Muscle of leg (tissue), 11 donors: ENCODE data around the gene GAPDHS. TPM values are rescaled to one million over a fixed set of nuclear protein-coding genes. Genes with fewer than 3 reads are reported as not detected.
A peak's percentile ranks its signal among the peaks of the same experiment; 100 is the strongest.

ENCODE experiments used
- DNase-seq: peaks from one replicate; pipeline ENCODE4 v3.0.0; 2013
- H3K27ac ChIP-seq: one replicate; pipeline ENCODE4 v1.5.1; 2013; ENCODE audit warnings: mild to moderate bottlenecking, low read length, control low read depth
- H3K27me3 ChIP-seq: one replicate; pipeline ENCODE4 v1.6.1; 2013; ENCODE audit warnings: low read length; ENCODE audit not compliant: control insufficient read depth, insufficient read depth
- H3K36me3 ChIP-seq: one replicate; pipeline ENCODE4 v1.6.1; 2013; ENCODE audit warnings: low read length; ENCODE audit not compliant: control insufficient read depth, insufficient read depth
- H3K4me1 ChIP-seq: one replicate; pipeline ENCODE4 v1.6.1; 2013; ENCODE audit warnings: low read length; ENCODE audit not compliant: control insufficient read depth, insufficient read depth
- H3K4me3 ChIP-seq: one replicate; pipeline ENCODE4 v1.5.1; 2013; ENCODE audit warnings: low read length, control low read depth
- H3K9me3 ChIP-seq: replicated peaks from 2 replicates; pipeline ENCODE4 v1.6.1; 2013; ENCODE audit warnings: low read depth, low read length; ENCODE audit not compliant: control insufficient read depth
- WGBS: methylation state at CpG from one replicate; pipeline ENCODE4 v1.1.5; 2013; ENCODE audit warnings: missing lambda C conversion rate; ENCODE audit not compliant: insufficient coverage; 5-methylcytosine and 5-hydroxymethylcytosine counted together
- polyA plus RNA-seq, 8 donors: library from polyadenylated mRNA; unstranded; fragments of 120-200 nt; gene quantifications; one replicate each; pipeline versions ENCODE4 v1.2.1 to v1.2.3, GENCODE V29; 2013; ENCODE audit warnings: inconsistent platforms in 1 of 8, low replicate concordance in 1 of 8; ENCODE audit not compliant: insufficient read length in 8 of 8, insufficient read depth in 1 of 8
- total RNA-seq: library from RNA; stranded (reverse); fragments of 120-200 nt; gene quantifications from one replicate; pipeline ENCODE4 v1.2.4, GENCODE V29; 2013

The GAPDHS gene
- total and polyA plus RNA-seq, 9 donors: not detected

GRCh38 chr19:35590875-35591274, 57.6 kb downstream of the GAPDHS start:
- Histone ChIP-seq H3K27me3 (no peaks in the 10 kb centered on the region), H3K4me3 (no peak overlapping the region), H3K9me3 (no peaks in the 10 kb centered on the region), H3K4me1 (no peaks in the 10 kb centered on the region), H3K27ac (no peak overlapping the region), H3K36me3 (no peaks in the 10 kb centered on the region)
- no peak for DNase-seq
- no CpG with 5 or more reads among the region's 3 CpGs for WGBS

DNA sequence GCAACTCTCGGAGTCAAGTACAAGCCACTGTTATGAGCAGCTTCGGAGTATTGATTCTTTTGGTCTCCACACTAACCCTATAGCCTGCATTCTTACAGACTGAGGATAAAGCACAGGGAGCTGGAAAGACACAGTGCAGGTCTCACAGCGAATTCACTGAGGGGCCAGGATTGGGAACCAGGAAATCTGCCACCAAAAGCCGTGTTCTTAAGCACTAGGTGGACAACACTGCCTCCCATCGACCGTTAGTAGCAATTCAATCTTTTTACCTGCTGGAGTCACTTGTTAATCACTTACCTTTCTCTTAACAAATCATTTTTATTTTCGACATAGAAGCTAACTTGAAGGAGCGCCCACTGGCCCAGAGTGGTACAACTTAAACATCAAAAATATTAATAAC, 59.0 kb downstream of the GAPDHS start:
- DNase-seq: peak; percentile 42

More for the DNA sequence above, 59.0 kb downstream of the GAPDHS start:
- H3K4me1 ChIP-seq: no peaks in the 10 kb centered on the region
- H3K27ac ChIP-seq: no peak overlapping the region
- H3K36me3 ChIP-seq: no peaks in the 10 kb centered on the region
- H3K4me3 ChIP-seq: no peak overlapping the region
- 0% methylated on average over 4 of the region's 8 CpGs for WGBS
- H3K27me3 ChIP-seq: no peaks in the 10 kb centered on the region
- H3K9me3 ChIP-seq: no peaks in the 10 kb centered on the region

Other genes with a start within 250 kb of the GAPDHS start
- gene MAG, start 241.3 kb upstream of the GAPDHS start, total RNA-seq: 2.6 TPM
- 1 to 10 TPM in 3 of 8 donors, under 1 TPM in 5; 0.16 to 2.5 (median 0.48) TPM for gene MAG, start 241.3 kb upstream of the GAPDHS start, polyA plus RNA-seq
- 3.3 TPM for gene CD22, start 204.3 kb upstream of the GAPDHS start, total RNA-seq
- gene CD22, start 204.3 kb upstream of the GAPDHS start, polyA plus RNA-seq: 1 to 10 TPM in 3 of 8 donors, under 1 TPM in 5; 0.55 to 8.9 (median 0.92) TPM
- gene FFAR1, start 185.6 kb upstream of the GAPDHS start, total RNA-seq: 0.04 TPM
- gene FFAR1, start 185.6 kb upstream of the GAPDHS start, polyA plus RNA-seq: under 1 TPM in 2 of 8 donors, not detected in 6; 0.07 to 0.14 TPM
- gene FFAR3, start 175.0 kb upstream of the GAPDHS start, total RNA-seq: 0.22 TPM
- gene FFAR3, start 175.0 kb upstream of the GAPDHS start, polyA plus RNA-seq: under 1 TPM in 5 of 8 donors, not detected in 3; 0.06 to 0.24 (median 0.16) TPM
- gene GPR42, start 162.4 kb upstream of the GAPDHS start, total RNA-seq: not detected
- gene GPR42, start 162.4 kb upstream of the GAPDHS start, polyA plus RNA-seq: under 1 TPM in 1 of 8 donors, not detected in 7; 0.15 TPM
- 0.22 TPM for gene FFAR2, start 85.2 kb upstream of the GAPDHS start, total RNA-seq
- under 1 TPM in 7 of 8 donors, not detected in 1; 0.10 to 0.73 (median 0.23) TPM for gene FFAR2, start 85.2 kb upstream of the GAPDHS start, polyA plus RNA-seq
- 0.18 TPM for gene KRTDAP, start 43.0 kb upstream of the GAPDHS start, total RNA-seq
- gene KRTDAP, start 43.0 kb upstream of the GAPDHS start, polyA plus RNA-seq: 10 to 100 TPM in 1 of 8 donors, 1 to 10 TPM in 1, under 1 TPM in 2, not detected in 4; 0.43 to 36.6 (median 3.6) TPM
- gene DMKN, start 19.8 kb upstream of the GAPDHS start, total RNA-seq: 2.0 TPM
- gene DMKN, start 19.8 kb upstream of the GAPDHS start, polyA plus RNA-seq: 10 to 100 TPM in 1 of 8 donors, 1 to 10 TPM in 7; 1.1 to 22.6 (median 2.1) TPM
- not detected for gene SBSN, start 5.1 kb upstream of the GAPDHS start, total RNA-seq
- 1 to 10 TPM in 1 of 8 donors, under 1 TPM in 3, not detected in 4; 0.10 to 5.1 (median 0.40) TPM for gene SBSN, start 5.1 kb upstream of the GAPDHS start, polyA plus RNA-seq
- gene TMEM147, start 12.2 kb downstream of the GAPDHS start, total RNA-seq: 51.4 TPM
- gene TMEM147, start 12.2 kb downstream of the GAPDHS start, polyA plus RNA-seq: 10 to 100 TPM; 41.5 to 50.1 (median 44.6) TPM
- gene ATP4A, start 30.2 kb downstream of the GAPDHS start, total RNA-seq: not detected
- under 1 TPM in 1 of 8 donors, not detected in 7; 0.52 TPM for gene ATP4A, start 30.2 kb downstream of the GAPDHS start, polyA plus RNA-seq
- gene PMIS2, start 52.7 kb downstream of the GAPDHS start, total RNA-seq: not detected
- gene PMIS2, start 52.7 kb downstream of the GAPDHS start, polyA plus RNA-seq: not detected
- gene HAUS5, start 79.3 kb downstream of the GAPDHS start, total RNA-seq: 9.5 TPM
- gene HAUS5, start 79.3 kb downstream of the GAPDHS start, polyA plus RNA-seq: 10 to 100 TPM in 7 of 8 donors, 1 to 10 TPM in 1; 9.4 to 16.1 (median 12.6) TPM
- gene RBM42, start 95.6 kb downstream of the GAPDHS start, total RNA-seq: 32.8 TPM
- 10 to 100 TPM; 44.7 to 55.3 (median 51.5) TPM for gene RBM42, start 95.6 kb downstream of the GAPDHS start, polyA plus RNA-seq
- 1.6 TPM for gene ETV2, start 108.3 kb downstream of the GAPDHS start, total RNA-seq
- 1 to 10 TPM; 1.7 to 4.9 (median 3.2) TPM for gene ETV2, start 108.3 kb downstream of the GAPDHS start, polyA plus RNA-seq
- gene COX6B1, start 114.9 kb downstream of the GAPDHS start, total RNA-seq: 582 TPM
- gene COX6B1, start 114.9 kb downstream of the GAPDHS start, polyA plus RNA-seq: 100 to 1,000 TPM; 263 to 328 (median 300) TPM
- gene UPK1A, start 133.1 kb downstream of the GAPDHS start, total RNA-seq: not detected
- 1 to 10 TPM in 1 of 8 donors, under 1 TPM in 2, not detected in 5; 0.17 to 7.7 (median 0.28) TPM for gene UPK1A, start 133.1 kb downstream of the GAPDHS start, polyA plus RNA-seq
- gene ZBTB32, start 171.1 kb downstream of the GAPDHS start, total RNA-seq: not detected
- gene ZBTB32, start 171.1 kb downstream of the GAPDHS start, polyA plus RNA-seq: under 1 TPM in 6 of 8 donors, not detected in 2; 0.25 to 0.40 (median 0.36) TPM
- 7.6 TPM for gene KMT2B, start 184.5 kb downstream of the GAPDHS start, total RNA-seq
- gene KMT2B, start 184.5 kb downstream of the GAPDHS start, polyA plus RNA-seq: 10 to 100 TPM; 17.3 to 33.7 (median 25.3) TPM
- 2.1 TPM for gene IGFLR1, start 209.0 kb downstream of the GAPDHS start, total RNA-seq
- 1 to 10 TPM; 3.0 to 5.6 (median 3.9) TPM for gene IGFLR1, start 209.0 kb downstream of the GAPDHS start, polyA plus RNA-seq
- 14.6 TPM for gene U2AF1L4, start 212.0 kb downstream of the GAPDHS start, total RNA-seq
- 10 to 100 TPM; 10.6 to 17.6 (median 14.1) TPM for gene U2AF1L4, start 212.0 kb downstream of the GAPDHS start, polyA plus RNA-seq
- gene PSENEN, start 212.2 kb downstream of the GAPDHS start, total RNA-seq: 40.2 TPM
- 10 to 100 TPM; 34.1 to 45.1 (median 36.8) TPM for gene PSENEN, start 212.2 kb downstream of the GAPDHS start, polyA plus RNA-seq
- 10.2 TPM for gene LIN37, start 215.1 kb downstream of the GAPDHS start, total RNA-seq
- gene LIN37, start 215.1 kb downstream of the GAPDHS start, polyA plus RNA-seq: 10 to 100 TPM in 5 of 8 donors, 1 to 10 TPM in 3; 9.2 to 12.8 (median 10.9) TPM
- 46.7 TPM for gene HSPB6, start 223.6 kb downstream of the GAPDHS start, total RNA-seq
- 100 to 1,000 TPM; 236 to 741 (median 528) TPM for gene HSPB6, start 223.6 kb downstream of the GAPDHS start, polyA plus RNA-seq
- 3.9 TPM for gene PROSER3, start 224.7 kb downstream of the GAPDHS start, total RNA-seq
- 10 to 100 TPM in 6 of 8 donors, 1 to 10 TPM in 2; 6.9 to 14.6 (median 11.9) TPM for gene PROSER3, start 224.7 kb downstream of the GAPDHS start, polyA plus RNA-seq
- gene ARHGAP33, start 242.1 kb downstream of the GAPDHS start, total RNA-seq: 3.6 TPM
- gene ARHGAP33, start 242.1 kb downstream of the GAPDHS start, polyA plus RNA-seq: 10 to 100 TPM in 7 of 8 donors, 1 to 10 TPM in 1; 8.3 to 28.5 (median 19.4) TPM